K562 (cell line): Measurements from ENCODE around the gene ARID4B. TPM values are rescaled to one million over a fixed set of nuclear protein-coding genes. Genes with fewer than 3 reads are reported as not detected.
A peak's percentile ranks its signal among the peaks of the same experiment; 100 is the strongest.

Experiments
- KLF13 ChIP-seq: fragments of 450-650 bp; IDR thresholded peaks from 2 replicates; pipeline ENCODE4 v1.6.1; 2016; ENCODE audit warnings: missing genetic modification characterization, low read depth, mild to moderate bottlenecking, missing compliant biosample characterization, moderate library complexity, borderline replicate concordance
- MYNN ChIP-seq, 2 experiments: sonication (generic); formaldehyde crosslinking in 1 of 2; IDR thresholded peaks; 2 replicates each; pipeline versions ENCODE4 v1.5.0 to v1.6.1; 2016 to 2020; ENCODE audit warnings: antibody characterized with exemption in 1 of 2, missing genetic modification reagents in 1 of 2
- NR1H2 ChIP-seq: sonication (generic); formaldehyde crosslinking; IDR thresholded peaks from 2 replicates; pipeline ENCODE4 v1.4.0; 2020; ENCODE audit warnings: mild to moderate bottlenecking, missing genetic modification reagents
- NR2C2 ChIP-seq, 2 experiments: fragments of 200-800 bp in 1 of 2; sonication (Bioruptor generic) in 1 of 2; sonication (generic) in 1 of 2; formaldehyde crosslinking in 1 of 2; IDR thresholded peaks; 2 replicates each; pipeline versions ENCODE4 v1.6.1 to v1.8.0; 2016 to 2022; ENCODE audit warnings: mild to moderate bottlenecking in 1 of 2, missing compliant biosample characterization in 1 of 2, missing genetic modification characterization in 1 of 2, missing genetic modification reagents in 1 of 2
- TAF1 ChIP-seq: IDR thresholded peaks from 2 replicates; pipeline ENCODE4 v1.6.1; 2011; ENCODE audit warnings: mild to moderate bottlenecking, low read length, moderate library complexity; ENCODE audit not compliant: insufficient read depth, control insufficient read depth, severe bottlenecking; ENCODE audit errors: extremely low read depth
- ZC3H4 ChIP-seq: sonication (generic); formaldehyde crosslinking; IDR thresholded peaks from 2 replicates; pipeline ENCODE4 v1.9.0; 2021; ENCODE audit warnings: missing genetic modification reagents, borderline replicate concordance
- ZNF717 ChIP-seq: fragments of 250-450 bp; sonication (Bioruptor Pico); IDR thresholded peaks from 2 replicates; pipeline ENCODE4 v1.5.0; 2021
- polyA plus RNA-seq, 8 experiments: library from polyadenylated mRNA; depleted of rRNA in 4 of 8; stranded (reverse) in 5 of 8; unstranded in 3 of 8; fragments of >200 nt; fragmentation: Nextera tagmentation in 2 of 8; fragmentation: Illumina TruSeq in 1 of 8; extraction: Ambion mirVana in 2 of 8; extraction: Trizol in 1 of 8; gene quantifications; 2 replicates each; pipeline versions ENCODE4 v1.2.1 to v1.2.3, GENCODE V29; 2011 to 2014; ENCODE audit warnings: inconsistent platforms in 1 of 8, missing spikeins in 1 of 8
- total RNA-seq, 7 experiments: library from RNA; depleted of rRNA in 6 of 7; stranded (reverse); fragments of >200 nt in 6 of 7; fragmentation: Illumina TruSeq in 2 of 7; extraction: Trizol in 2 of 7; gene quantifications; 2 replicates each; pipeline versions ENCODE4 v1.2.1 to v1.2.3, GENCODE V29; 2011 to 2021; ENCODE audit warnings: low replicate concordance in 1 of 7
- TF ChIP-seq, protein P1 (sequence below): fragments of 200-400 bp; formaldehyde crosslinking; IDR thresholded peaks from 2 replicates; pipeline ENCODE4 v1.6.1; 2017; ENCODE audit warnings: mild to moderate bottlenecking, low read depth, low read length, moderate library complexity
- TF ChIP-seq, protein P2 (sequence below): fragments of 250-450 bp; sonication (Bioruptor Pico); IDR thresholded peaks from 2 replicates; pipeline ENCODE4 v1.8.0; 2021; ENCODE audit warnings: moderate library complexity, mild to moderate bottlenecking, inconsistent platforms
- TF ChIP-seq, protein P3 (sequence below): fragments of 250-450 bp; sonication (Bioruptor Pico); IDR thresholded peaks from 2 replicates; pipeline ENCODE4 v1.4.0; 2020; ENCODE audit warnings: mild to moderate bottlenecking, moderate library complexity
- TF ChIP-seq, protein P4 (sequence below): conservative IDR thresholded peaks from 2 replicates; pipeline ENCODE4 v1.6.1; 2011; ENCODE audit warnings: low read depth, mild to moderate bottlenecking, low read length; ENCODE audit not compliant: control insufficient read depth
- TF ChIP-seq, protein P5 (sequence below): fragments of 250-450 bp; sonication (Bioruptor Pico); IDR thresholded peaks from 2 replicates; pipeline ENCODE4 v1.4.0; 2020; ENCODE audit warnings: mild to moderate bottlenecking, moderate library complexity
- TF ChIP-seq, protein P6 (sequence below): sonication (generic); formaldehyde crosslinking; IDR thresholded peaks from 2 replicates; pipeline ENCODE4 v1.8.0; 2022; ENCODE audit warnings: mild to moderate bottlenecking, missing genetic modification reagents

Gene ARID4B
- total and polyA plus RNA-seq, 9 of the 15 experiments (the other 6 are each of a cell fraction or from before 2014, with no cell fraction given), result 8.4 to 38.9 (median 18.5) TPM

DNA sequence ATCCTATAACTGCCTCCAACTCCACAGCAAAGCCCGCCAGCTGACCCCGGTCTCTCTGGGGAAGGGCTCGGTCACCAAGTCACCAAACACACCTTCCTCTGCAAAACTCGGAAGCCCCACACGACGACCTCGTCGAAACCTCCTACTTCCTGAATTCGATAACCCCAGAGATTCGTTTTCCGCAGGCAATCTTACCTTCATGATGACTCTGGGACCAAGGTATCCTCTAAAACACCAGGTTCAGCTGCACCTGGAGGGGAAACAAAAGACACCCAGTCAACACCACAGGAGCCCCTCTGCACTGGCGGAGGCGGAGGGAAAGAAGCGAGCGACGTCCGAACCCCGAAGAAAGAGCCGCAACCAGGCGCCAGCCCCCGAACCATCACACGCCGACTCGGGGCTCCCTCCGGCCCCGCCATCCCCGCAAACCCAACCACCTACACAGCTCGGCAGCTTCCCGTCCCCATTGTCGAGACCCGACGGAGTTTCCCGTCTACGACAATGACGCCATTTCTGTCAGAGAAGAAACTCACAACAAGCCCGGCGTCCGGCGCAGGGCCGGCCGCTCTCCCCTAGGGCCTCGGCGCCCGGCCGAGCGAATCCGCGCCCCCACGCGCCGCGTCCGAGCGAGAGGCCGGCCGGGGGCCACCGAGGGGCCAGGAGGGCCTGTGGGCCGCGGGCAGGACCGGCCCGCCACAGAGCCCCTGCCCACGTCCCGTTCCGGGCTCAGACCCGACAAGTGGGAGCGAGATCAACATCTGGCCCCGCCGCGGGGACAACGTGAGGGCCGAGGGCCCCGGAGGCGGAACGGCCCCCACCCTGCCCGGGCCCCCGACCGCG lies 1.0 kb downstream of the ARID4B start (continued):
- TF ChIP-seq ZC3H4 (CRISPR knock-in tag) (no peak; the same call in 1 of the 2 replicates), NR1H2 (no peak), ZNF717 (CRISPR knock-in tag) (no peak), MYNN (IDR thresholded peaks at IDR 0.05) (no peak), MYNN (CRISPR knock-in tag; IDR thresholded peaks at IDR 0.05) (no peak), NR2C2 (CRISPR knock-in tag; IDR thresholded peaks at IDR 0.05) (peak; percentile 64), NR2C2 (tag; IDR thresholded peaks at IDR 0.05) (peak; percentile 53; the same call in 1 of the 2 replicates), KLF13 (tag) (no peak), TAF1 (peak; percentile 25)
- TF ChIP-seq, protein P1, sequence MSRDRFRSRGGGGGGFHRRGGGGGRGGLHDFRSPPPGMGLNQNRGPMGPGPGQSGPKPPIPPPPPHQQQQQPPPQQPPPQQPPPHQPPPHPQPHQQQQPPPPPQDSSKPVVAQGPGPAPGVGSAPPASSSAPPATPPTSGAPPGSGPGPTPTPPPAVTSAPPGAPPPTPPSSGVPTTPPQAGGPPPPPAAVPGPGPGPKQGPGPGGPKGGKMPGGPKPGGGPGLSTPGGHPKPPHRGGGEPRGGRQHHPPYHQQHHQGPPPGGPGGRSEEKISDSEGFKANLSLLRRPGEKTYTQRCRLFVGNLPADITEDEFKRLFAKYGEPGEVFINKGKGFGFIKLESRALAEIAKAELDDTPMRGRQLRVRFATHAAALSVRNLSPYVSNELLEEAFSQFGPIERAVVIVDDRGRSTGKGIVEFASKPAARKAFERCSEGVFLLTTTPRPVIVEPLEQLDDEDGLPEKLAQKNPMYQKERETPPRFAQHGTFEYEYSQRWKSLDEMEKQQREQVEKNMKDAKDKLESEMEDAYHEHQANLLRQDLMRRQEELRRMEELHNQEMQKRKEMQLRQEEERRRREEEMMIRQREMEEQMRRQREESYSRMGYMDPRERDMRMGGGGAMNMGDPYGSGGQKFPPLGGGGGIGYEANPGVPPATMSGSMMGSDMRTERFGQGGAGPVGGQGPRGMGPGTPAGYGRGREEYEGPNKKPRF, result no peak
- TF ChIP-seq, protein P2, sequence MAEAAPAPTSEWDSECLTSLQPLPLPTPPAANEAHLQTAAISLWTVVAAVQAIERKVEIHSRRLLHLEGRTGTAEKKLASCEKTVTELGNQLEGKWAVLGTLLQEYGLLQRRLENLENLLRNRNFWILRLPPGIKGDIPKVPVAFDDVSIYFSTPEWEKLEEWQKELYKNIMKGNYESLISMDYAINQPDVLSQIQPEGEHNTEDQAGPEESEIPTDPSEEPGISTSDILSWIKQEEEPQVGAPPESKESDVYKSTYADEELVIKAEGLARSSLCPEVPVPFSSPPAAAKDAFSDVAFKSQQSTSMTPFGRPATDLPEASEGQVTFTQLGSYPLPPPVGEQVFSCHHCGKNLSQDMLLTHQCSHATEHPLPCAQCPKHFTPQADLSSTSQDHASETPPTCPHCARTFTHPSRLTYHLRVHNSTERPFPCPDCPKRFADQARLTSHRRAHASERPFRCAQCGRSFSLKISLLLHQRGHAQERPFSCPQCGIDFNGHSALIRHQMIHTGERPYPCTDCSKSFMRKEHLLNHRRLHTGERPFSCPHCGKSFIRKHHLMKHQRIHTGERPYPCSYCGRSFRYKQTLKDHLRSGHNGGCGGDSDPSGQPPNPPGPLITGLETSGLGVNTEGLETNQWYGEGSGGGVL (CRISPR knock-in tag), result no peak
- TF ChIP-seq, protein P3, sequence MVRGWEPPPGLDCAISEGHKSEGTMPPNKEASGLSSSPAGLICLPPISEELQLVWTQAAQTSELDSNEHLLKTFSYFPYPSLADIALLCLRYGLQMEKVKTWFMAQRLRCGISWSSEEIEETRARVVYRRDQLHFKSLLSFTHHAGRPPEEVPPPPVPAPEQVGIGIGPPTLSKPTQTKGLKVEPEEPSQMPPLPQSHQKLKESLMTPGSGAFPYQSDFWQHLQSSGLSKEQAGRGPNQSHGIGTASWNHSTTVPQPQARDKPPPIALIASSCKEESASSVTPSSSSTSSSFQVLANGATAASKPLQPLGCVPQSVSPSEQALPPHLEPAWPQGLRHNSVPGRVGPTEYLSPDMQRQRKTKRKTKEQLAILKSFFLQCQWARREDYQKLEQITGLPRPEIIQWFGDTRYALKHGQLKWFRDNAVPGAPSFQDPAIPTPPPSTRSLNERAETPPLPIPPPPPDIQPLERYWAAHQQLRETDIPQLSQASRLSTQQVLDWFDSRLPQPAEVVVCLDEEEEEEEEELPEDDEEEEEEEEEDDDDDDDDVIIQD (CRISPR knock-in tag), result 0 out of 2 replicates have a peak, but pooled peaks have one; percentile 31
- TF ChIP-seq, protein P4, sequence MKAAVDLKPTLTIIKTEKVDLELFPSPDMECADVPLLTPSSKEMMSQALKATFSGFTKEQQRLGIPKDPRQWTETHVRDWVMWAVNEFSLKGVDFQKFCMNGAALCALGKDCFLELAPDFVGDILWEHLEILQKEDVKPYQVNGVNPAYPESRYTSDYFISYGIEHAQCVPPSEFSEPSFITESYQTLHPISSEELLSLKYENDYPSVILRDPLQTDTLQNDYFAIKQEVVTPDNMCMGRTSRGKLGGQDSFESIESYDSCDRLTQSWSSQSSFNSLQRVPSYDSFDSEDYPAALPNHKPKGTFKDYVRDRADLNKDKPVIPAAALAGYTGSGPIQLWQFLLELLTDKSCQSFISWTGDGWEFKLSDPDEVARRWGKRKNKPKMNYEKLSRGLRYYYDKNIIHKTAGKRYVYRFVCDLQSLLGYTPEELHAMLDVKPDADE, result peak; percentile 46; the same call in 1 of the 2 replicates
- TF ChIP-seq, protein P5, sequence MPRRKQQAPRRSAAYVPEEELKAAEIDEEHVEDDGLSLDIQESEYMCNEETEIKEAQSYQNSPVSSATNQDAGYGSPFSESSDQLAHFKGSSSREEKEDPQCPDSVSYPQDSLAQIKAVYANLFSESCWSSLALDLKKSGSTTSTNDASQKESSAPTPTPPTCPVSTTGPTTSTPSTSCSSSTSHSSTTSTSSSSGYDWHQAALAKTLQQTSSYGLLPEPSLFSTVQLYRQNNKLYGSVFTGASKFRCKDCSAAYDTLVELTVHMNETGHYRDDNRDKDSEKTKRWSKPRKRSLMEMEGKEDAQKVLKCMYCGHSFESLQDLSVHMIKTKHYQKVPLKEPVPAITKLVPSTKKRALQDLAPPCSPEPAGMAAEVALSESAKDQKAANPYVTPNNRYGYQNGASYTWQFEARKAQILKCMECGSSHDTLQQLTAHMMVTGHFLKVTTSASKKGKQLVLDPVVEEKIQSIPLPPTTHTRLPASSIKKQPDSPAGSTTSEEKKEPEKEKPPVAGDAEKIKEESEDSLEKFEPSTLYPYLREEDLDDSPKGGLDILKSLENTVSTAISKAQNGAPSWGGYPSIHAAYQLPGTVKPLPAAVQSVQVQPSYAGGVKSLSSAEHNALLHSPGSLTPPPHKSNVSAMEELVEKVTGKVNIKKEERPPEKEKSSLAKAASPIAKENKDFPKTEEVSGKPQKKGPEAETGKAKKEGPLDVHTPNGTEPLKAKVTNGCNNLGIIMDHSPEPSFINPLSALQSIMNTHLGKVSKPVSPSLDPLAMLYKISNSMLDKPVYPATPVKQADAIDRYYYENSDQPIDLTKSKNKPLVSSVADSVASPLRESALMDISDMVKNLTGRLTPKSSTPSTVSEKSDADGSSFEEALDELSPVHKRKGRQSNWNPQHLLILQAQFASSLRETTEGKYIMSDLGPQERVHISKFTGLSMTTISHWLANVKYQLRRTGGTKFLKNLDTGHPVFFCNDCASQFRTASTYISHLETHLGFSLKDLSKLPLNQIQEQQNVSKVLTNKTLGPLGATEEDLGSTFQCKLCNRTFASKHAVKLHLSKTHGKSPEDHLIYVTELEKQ (CRISPR knock-in tag), result no peak
- TF ChIP-seq, protein P6, sequence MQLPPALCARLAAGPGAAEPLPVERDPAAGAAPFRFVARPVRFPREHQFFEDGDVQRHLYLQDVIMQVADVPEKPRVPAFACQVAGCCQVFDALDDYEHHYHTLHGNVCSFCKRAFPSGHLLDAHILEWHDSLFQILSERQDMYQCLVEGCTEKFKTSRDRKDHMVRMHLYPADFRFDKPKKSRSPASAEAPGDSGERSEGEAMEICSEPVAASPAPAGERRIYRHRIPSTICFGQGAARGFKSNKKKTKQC, result peak; percentile 76; the same call in 1 of the 2 replicates
